Measurements from ENCODE around the gene MGMT. TPM values are rescaled to one million over a fixed set of nuclear protein-coding genes. Genes with fewer than 3 reads are reported as not detected.

The MGMT gene
- total RNA-seq, 1 donor from 2014 or later: 25.9 TPM

GRCh38 chr10:129784891-129785290 lies 317.9 kb downstream of the MGMT start:
- no peak overlapping the region for H3K27ac Mint-ChIP-seq (ENCODE audit: unreplicated experiment)
- no peaks in the 10 kb centered on the region for H3K27me3 Mint-ChIP-seq (ENCODE audit: unreplicated experiment)
- no peak overlapping the region for H3K4me3 Mint-ChIP-seq (ENCODE audit: unreplicated experiment)

GRCh38 chr10:129785536-129785981 lies 318.5 kb downstream of the MGMT start:
- Mint-ChIP-seq H3K36me3 (ENCODE audit: low read depth, unreplicated experiment) (peaks cover 5% of the 10 kb centered on the region), H3K27ac (ENCODE audit: unreplicated experiment) (no peak overlapping the region), H3K4me3 (ENCODE audit: unreplicated experiment) (no peak overlapping the region), H3K4me1 (ENCODE audit: unreplicated experiment) (peaks cover 4% of the 10 kb centered on the region), H3K9me3 (ENCODE audit: unreplicated experiment) (no peaks in the 10 kb centered on the region), H3K27me3 (ENCODE audit: unreplicated experiment) (no peaks in the 10 kb centered on the region)
- TF ChIP-seq CTCF (IDR thresholded peaks at IDR 0.05; ENCODE audit: unreplicated experiment): no peak
- DNase-seq (ENCODE audit: low spot score): no peak

More at GRCh38 chr10:129784891-129785290, 317.9 kb downstream of the MGMT start:
- TF ChIP-seq CTCF (IDR thresholded peaks at IDR 0.05; ENCODE audit: unreplicated experiment): no peak
- Mint-ChIP-seq H3K9me3 (ENCODE audit: unreplicated experiment) (no peaks in the 10 kb centered on the region), H3K4me1 (ENCODE audit: unreplicated experiment) (peaks cover 4% of the 10 kb centered on the region), H3K36me3 (ENCODE audit: low read depth, unreplicated experiment) (peaks cover 5% of the 10 kb centered on the region)
- no peak for DNase-seq (ENCODE audit: low spot score)

- Mint-ChIP-seq H3K4me3 (ENCODE audit: unreplicated experiment) (no peak overlapping the region), H3K4me1 (ENCODE audit: unreplicated experiment) (peaks cover 4% of the 10 kb centered on the region), H3K27ac (ENCODE audit: unreplicated experiment) (no peak overlapping the region), H3K9me3 (ENCODE audit: unreplicated experiment) (no peaks in the 10 kb centered on the region), H3K36me3 (ENCODE audit: low read depth, unreplicated experiment) (peaks cover 5% of the 10 kb centered on the region), H3K27me3 (ENCODE audit: unreplicated experiment) (no peaks in the 10 kb centered on the region)
- no peak for DNase-seq (ENCODE audit: low spot score)
- no peak for TF ChIP-seq CTCF (IDR thresholded peaks at IDR 0.05; ENCODE audit: unreplicated experiment)
Observed at GRCh38 chr10:129786216-129786615, 319.2 kb downstream of the MGMT start.

GRCh38 chr10:129787557-129787956 lies 320.5 kb downstream of the MGMT start:
- H3K4me1 Mint-ChIP-seq (ENCODE audit: unreplicated experiment): peaks cover 4% of the 10 kb centered on the region
- peaks cover 5% of the 10 kb centered on the region for H3K36me3 Mint-ChIP-seq (ENCODE audit: low read depth, unreplicated experiment)
- no peak for DNase-seq (ENCODE audit: low spot score)
- H3K27me3 Mint-ChIP-seq (ENCODE audit: unreplicated experiment): no peaks in the 10 kb centered on the region
- no peak for TF ChIP-seq CTCF (IDR thresholded peaks at IDR 0.05; ENCODE audit: unreplicated experiment)
- no peak overlapping the region for H3K27ac Mint-ChIP-seq (ENCODE audit: unreplicated experiment)
- H3K9me3 Mint-ChIP-seq (ENCODE audit: unreplicated experiment): no peaks in the 10 kb centered on the region
- no peak overlapping the region for H3K4me3 Mint-ChIP-seq (ENCODE audit: unreplicated experiment)

- no peaks in the 10 kb centered on the region for H3K9me3 Mint-ChIP-seq (ENCODE audit: unreplicated experiment)
- TF ChIP-seq CTCF (IDR thresholded peaks at IDR 0.05; ENCODE audit: unreplicated experiment): no peak
- H3K4me1 Mint-ChIP-seq (ENCODE audit: unreplicated experiment): peaks cover 4% of the 10 kb centered on the region
- H3K4me3 Mint-ChIP-seq (ENCODE audit: unreplicated experiment): no peak overlapping the region
- peaks cover 5% of the 10 kb centered on the region for H3K36me3 Mint-ChIP-seq (ENCODE audit: low read depth, unreplicated experiment)
- H3K27me3 Mint-ChIP-seq (ENCODE audit: unreplicated experiment): no peaks in the 10 kb centered on the region
- no peak for DNase-seq (ENCODE audit: low spot score)
- no peak overlapping the region for H3K27ac Mint-ChIP-seq (ENCODE audit: unreplicated experiment)
Observed at GRCh38 chr10:129788215-129788614, 321.2 kb downstream of the MGMT start.
